Esophagus squamous epithelium (tissue), 4 donors: ENCODE data around the gene CADM2.

Source experiments
- CTCF ChIP-seq, 6 experiments: fragments of 450-650 bp in 4 of 6; fragments of 200-600 bp in 2 of 6; sonication (generic) in 2 of 6; IDR thresholded peaks; one replicate each; pipeline ENCODE4 v1.5.1; 2016 to 2019; ENCODE audit warnings: antibody characterized with exemption in 6 of 6, mild to moderate bottlenecking in 4 of 6, moderate library complexity in 4 of 6
- POLR2A ChIP-seq, 4 donors: fragments of 450-650 bp; IDR thresholded peaks; one replicate each; pipeline ENCODE4 v1.6.1; 2017; ENCODE audit warnings: antibody characterized with exemption in 4 of 4, mild to moderate bottlenecking in 4 of 4, moderate library complexity in 3 of 4

- TF ChIP-seq CTCF (IDR thresholded peaks at IDR 0.05) (no peak), POLR2A (IDR thresholded peaks at IDR 0.05) (no peak)
Observed at GRCh38 chr3:85020828-85021227, 62.0 kb downstream of the CADM2 start.
